ENCODE measurements around the gene CRADD.

The CRADD gene

GRCh38 chr12:93679308-93679925 lies 2.2 kb downstream of the CRADD start:
- no peak for DNase-seq
- in situ Hi-C loops (cut with HindIII; ENCODE audit: low pct_ligation_motif_present, low sequenced_read_pairs), result no loop called here
- no peak overlapping the region for H3K27ac ChIP-seq

GRCh38 chr12:93680006-93680405 lies 2.8 kb downstream of the CRADD start:
- in situ Hi-C loops (cut with HindIII; ENCODE audit: low pct_ligation_motif_present, low sequenced_read_pairs), result no loop called here
- Histone ChIP-seq H3K36me3 (replicated peaks) (no peaks in the 10 kb centered on the region), H3K4me3 (ENCODE audit: low read depth, low read length) (no peak overlapping the region), H3K27ac (no peak overlapping the region), H3K27me3 (replicated peaks) (no peaks in the 10 kb centered on the region)
- no peak for DNase-seq
- TF ChIP-seq CTCF (IDR thresholded peaks at IDR 0.05; ENCODE audit: low read depth, low read length, missing control alignments), result no peak

More at GRCh38 chr12:93679308-93679925, 2.2 kb downstream of the CRADD start:
- H3K27me3 ChIP-seq (replicated peaks), result no peaks in the 10 kb centered on the region
- H3K36me3 ChIP-seq (replicated peaks), result no peaks in the 10 kb centered on the region
- no peak for TF ChIP-seq CTCF (IDR thresholded peaks at IDR 0.05; ENCODE audit: low read depth, low read length, missing control alignments)
- no peak overlapping the region for H3K4me3 ChIP-seq (ENCODE audit: low read depth, low read length)

- DNase-seq, result no peak
- no peak for TF ChIP-seq CTCF (IDR thresholded peaks at IDR 0.05; ENCODE audit: low read depth, low read length, missing control alignments)
- Histone ChIP-seq H3K27ac (no peak overlapping the region), H3K36me3 (replicated peaks) (no peaks in the 10 kb centered on the region), H3K27me3 (replicated peaks) (no peaks in the 10 kb centered on the region), H3K4me3 (ENCODE audit: low read depth, low read length) (no peak overlapping the region)
- in situ Hi-C loops (cut with HindIII; ENCODE audit: low pct_ligation_motif_present, low sequenced_read_pairs), result no loop called here
Observed at GRCh38 chr12:93682846-93683261, 5.7 kb downstream of the CRADD start.

GRCh38 chr12:93683410-93683809 lies 6.2 kb downstream of the CRADD start:
- no peak overlapping the region for H3K4me3 ChIP-seq (ENCODE audit: low read depth, low read length)
- H3K27me3 ChIP-seq (replicated peaks), result no peaks in the 10 kb centered on the region
- no peak for TF ChIP-seq CTCF (IDR thresholded peaks at IDR 0.05; ENCODE audit: low read depth, low read length, missing control alignments)
- no peak overlapping the region for H3K27ac ChIP-seq
- in situ Hi-C loops (cut with HindIII; ENCODE audit: low pct_ligation_motif_present, low sequenced_read_pairs), result no loop called here
- no peaks in the 10 kb centered on the region for H3K36me3 ChIP-seq (replicated peaks)
- DNase-seq, result no peak

GRCh38 chr12:93684716-93685115 lies 7.5 kb downstream of the CRADD start:
- Histone ChIP-seq H3K27me3 (replicated peaks) (no peaks in the 10 kb centered on the region), H3K27ac (no peak overlapping the region), H3K4me3 (ENCODE audit: low read depth, low read length) (no peak overlapping the region), H3K36me3 (replicated peaks) (no peaks in the 10 kb centered on the region)
- no peak for DNase-seq
- TF ChIP-seq CTCF (IDR thresholded peaks at IDR 0.05; ENCODE audit: low read depth, low read length, missing control alignments), result no peak
- in situ Hi-C loops (cut with HindIII; ENCODE audit: low pct_ligation_motif_present, low sequenced_read_pairs), result no loop called here

All from brain microvascular endothelial cell (primary cell).